MCF 10A (cell line): ENCODE data around the gene BAIAP2L2. TPM values are rescaled to one million over a fixed set of nuclear protein-coding genes. Genes with fewer than 3 reads are reported as not detected.
A peak's percentile ranks its signal among the peaks of the same experiment; 100 is the strongest.

Experiments
- BruUV-seq: library from RNA; stranded (reverse); fragments of 400-500 nt; replicated peaks from 2 replicates; lab custom pipeline; 2021; lab: Mats Ljungman, UMichigan
- CTCF ChIA-PET: fragments of 300-600 bp; sonication (Branson Sonifier 250); formaldehyde crosslinking; extraction: SDS; loops from one replicate; lab custom pipeline; 2021; ENCODE audit warnings: antibody characterized with exemption, inconsistent platforms; lab: Yijun Ruan, JAX
- POLR2A ChIA-PET: fragments of 300-600, 350-650 bp; sonication (Branson Sonifier 250); formaldehyde crosslinking; extraction: SDS; loops from one replicate; lab custom pipeline; 2020; ENCODE audit warnings: antibody characterized with exemption, inconsistent platforms; lab: Yijun Ruan, JAX
- DNase-seq: peaks from one replicate; pipeline ENCODE4 v3.0.0-alpha.2; 2018; ENCODE audit not compliant: unreplicated experiment
- H3K27ac Mint-ChIP-seq: one replicate; pipeline ENCODE4 v1.8.0; 2022; ENCODE audit warnings: mild to moderate bottlenecking, low read depth, mixed read lengths; ENCODE audit not compliant: unreplicated experiment
- H3K27me3 Mint-ChIP-seq: one replicate; pipeline ENCODE4 v1.8.0; 2022; ENCODE audit warnings: mixed read lengths; ENCODE audit not compliant: insufficient read depth, unreplicated experiment
- H3K36me3 Mint-ChIP-seq: one replicate; pipeline ENCODE4 v1.8.0; 2022; ENCODE audit warnings: mild to moderate bottlenecking, moderate library complexity, mixed read lengths; ENCODE audit not compliant: insufficient read depth, unreplicated experiment
- H3K4me1 Mint-ChIP-seq: one replicate; pipeline ENCODE4 v1.8.0; 2022; ENCODE audit warnings: mixed read lengths; ENCODE audit not compliant: insufficient read depth, unreplicated experiment
- H3K4me3 Mint-ChIP-seq: one replicate; pipeline ENCODE4 v1.8.0; 2022; ENCODE audit warnings: mild to moderate bottlenecking, moderate library complexity, mixed read lengths; ENCODE audit not compliant: unreplicated experiment
- H3K9me3 Mint-ChIP-seq: one replicate; pipeline ENCODE4 v1.8.0; 2022; ENCODE audit warnings: mixed read lengths; ENCODE audit not compliant: unreplicated experiment
- CTCF ChIP-seq: fragments of 200-600 bp; IDR thresholded peaks from one replicate; pipeline ENCODE4 v1.8.0; 2022; ENCODE audit warnings: antibody characterized with exemption, mild to moderate bottlenecking; ENCODE audit not compliant: unreplicated experiment
- intact Hi-C: fragments of 100-400 bp; cut with micrococcal nuclease; formaldehyde crosslinking; loops from 2 replicates; pipeline ENCODE4 v1.14.1; 2022
- total RNA-seq: library from RNA; stranded (reverse); gene quantifications from 2 replicates; pipeline ENCODE4 v1.2.3, GENCODE V29; 2022

Gene BAIAP2L2
- total RNA-seq, 1 experiment from 2014 or later, result 7.1 TPM

GRCh38 chr22:38125038-38125610 is 14.6 kb upstream of the BAIAP2L2 start:
- Mint-ChIP-seq H3K4me1 (peaks cover 6% of the 10 kb centered on the region), H3K27ac (no peak overlapping the region), H3K27me3 (no peaks in the 10 kb centered on the region), H3K9me3 (no peaks in the 10 kb centered on the region), H3K4me3 (no peak overlapping the region), H3K36me3 (peaks cover 12% of the 10 kb centered on the region)
- no peak for TF ChIP-seq CTCF
- POLR2A ChIA-PET, result interaction anchor here (0.6 to 1.8 kb wide), 2 partner anchors 9 to 62 kb away, joined by 3 to 4 read pairs; no protein-coding TSS in a partner anchor
- no TSS peak for BruUV-seq
- DNase-seq, result no peak
- intact Hi-C loops, result no loop called here
- CTCF ChIA-PET, result interaction anchor here (0.6 to 2.2 kb wide), 3 partner anchors 10 to 492 kb away, joined by 3 to 14 read pairs (median 3); no protein-coding TSS in a partner anchor

GRCh38 chr22:38124236-38124974 is 13.9 kb upstream of the BAIAP2L2 start:
- intact Hi-C loops, result no loop called here
- Mint-ChIP-seq H3K4me1 (peaks cover 6% of the 10 kb centered on the region), H3K4me3 (no peak overlapping the region), H3K36me3 (peaks cover 12% of the 10 kb centered on the region), H3K9me3 (no peaks in the 10 kb centered on the region), H3K27me3 (no peaks in the 10 kb centered on the region), H3K27ac (no peak overlapping the region)
- DNase-seq, result peak; percentile 90
- no TSS peak for BruUV-seq
- TF ChIP-seq CTCF, result peak; percentile 28
- ChIA-PET CTCF (interaction anchor here (0.6 to 2.2 kb wide), 2 partner anchors 10 to 262 kb away, joined by 3 to 14 read pairs; no protein-coding TSS in a partner anchor), POLR2A (interaction anchor here (1.8 kb wide), 1 partner anchor 10 kb away, joined by 4 read pairs; no protein-coding TSS in a partner anchor)

- Mint-ChIP-seq H3K27me3 (no peaks in the 10 kb centered on the region), H3K27ac (no peak overlapping the region), H3K9me3 (no peaks in the 10 kb centered on the region), H3K4me1 (peaks cover 6% of the 10 kb centered on the region), H3K4me3 (no peak overlapping the region), H3K36me3 (peaks cover 12% of the 10 kb centered on the region)
- CTCF ChIA-PET, result no interaction called here
- TF ChIP-seq CTCF, result no peak
- POLR2A ChIA-PET, result interaction anchor here (1.0 kb wide), 1 partner anchor 226 kb away, joined by 3 read pairs; no protein-coding TSS in a partner anchor
- intact Hi-C loops, result no loop called here
- no peak for DNase-seq
- no TSS peak for BruUV-seq
These were observed 12.1 kb upstream of the BAIAP2L2 start for GRCh38 chr22:38122616-38123015.
